ENCODE measurements around the gene DCXR. TPM values are rescaled to one million over a fixed set of nuclear protein-coding genes. Genes with fewer than 3 reads are reported as not detected.

DCXR gene
- total RNA-seq, 1 donor, result 29.3 TPM

DNA sequence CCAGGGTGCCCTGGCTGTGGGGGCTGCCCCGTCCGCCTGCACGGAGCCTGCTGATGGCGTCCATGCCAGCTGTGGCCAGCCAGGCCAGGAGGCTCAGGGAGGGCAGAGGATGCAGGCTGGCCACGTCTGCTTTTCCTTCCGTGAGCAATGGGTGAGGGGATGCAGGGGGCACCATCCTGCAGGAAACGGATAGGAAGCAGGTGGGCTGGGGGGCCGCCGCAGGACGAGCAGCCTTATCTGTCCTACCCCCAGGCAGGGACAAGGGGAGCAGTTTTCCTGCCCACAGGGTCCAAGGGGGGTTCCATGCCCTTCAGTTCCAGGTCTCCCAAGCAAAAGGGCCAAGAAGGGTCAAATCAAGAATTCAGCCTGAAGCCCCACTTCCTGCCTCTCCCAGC lies 21.4 kb upstream of the DCXR start:
- no peak for DNase-seq (ENCODE audit: low read depth)
- TF ChIP-seq, protein P1, sequence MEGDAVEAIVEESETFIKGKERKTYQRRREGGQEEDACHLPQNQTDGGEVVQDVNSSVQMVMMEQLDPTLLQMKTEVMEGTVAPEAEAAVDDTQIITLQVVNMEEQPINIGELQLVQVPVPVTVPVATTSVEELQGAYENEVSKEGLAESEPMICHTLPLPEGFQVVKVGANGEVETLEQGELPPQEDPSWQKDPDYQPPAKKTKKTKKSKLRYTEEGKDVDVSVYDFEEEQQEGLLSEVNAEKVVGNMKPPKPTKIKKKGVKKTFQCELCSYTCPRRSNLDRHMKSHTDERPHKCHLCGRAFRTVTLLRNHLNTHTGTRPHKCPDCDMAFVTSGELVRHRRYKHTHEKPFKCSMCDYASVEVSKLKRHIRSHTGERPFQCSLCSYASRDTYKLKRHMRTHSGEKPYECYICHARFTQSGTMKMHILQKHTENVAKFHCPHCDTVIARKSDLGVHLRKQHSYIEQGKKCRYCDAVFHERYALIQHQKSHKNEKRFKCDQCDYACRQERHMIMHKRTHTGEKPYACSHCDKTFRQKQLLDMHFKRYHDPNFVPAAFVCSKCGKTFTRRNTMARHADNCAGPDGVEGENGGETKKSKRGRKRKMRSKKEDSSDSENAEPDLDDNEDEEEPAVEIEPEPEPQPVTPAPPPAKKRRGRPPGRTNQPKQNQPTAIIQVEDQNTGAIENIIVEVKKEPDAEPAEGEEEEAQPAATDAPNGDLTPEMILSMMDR (IDR thresholded peaks at IDR 0.05; ENCODE audit: insufficient read depth, low read length), result no peak

DNA sequence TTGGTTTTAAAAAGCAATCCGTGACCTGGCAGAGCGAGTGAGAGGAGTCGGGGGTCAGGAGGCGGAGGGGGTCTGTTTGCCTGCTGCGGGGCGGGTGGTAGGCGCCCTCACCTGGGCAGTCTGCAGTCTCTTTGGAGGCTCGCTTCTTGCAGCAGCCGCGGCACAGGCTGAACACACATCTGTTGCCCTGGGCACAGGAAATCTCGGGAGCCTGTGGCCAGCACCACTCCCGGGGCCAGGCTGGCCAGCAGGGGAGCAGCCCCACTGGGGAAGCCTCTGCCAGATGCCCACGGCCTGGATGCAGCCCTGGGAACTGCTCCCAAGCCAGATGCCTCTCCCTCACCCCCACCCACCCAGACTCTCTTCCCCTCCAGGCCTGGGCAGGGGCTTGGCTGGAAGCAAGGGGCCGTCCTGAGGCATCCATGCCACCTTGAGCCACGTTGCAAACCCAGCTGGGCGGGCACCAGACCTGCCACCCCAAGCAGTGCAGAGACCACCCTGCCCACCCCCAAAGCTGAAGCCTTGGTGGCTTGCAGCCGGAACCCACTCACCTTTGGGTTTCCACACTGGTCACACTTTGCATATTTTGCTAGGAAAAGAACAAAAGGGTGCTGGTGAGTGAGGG lies 20.8 kb upstream of the DCXR start:
- TF ChIP-seq, protein P1 (IDR thresholded peaks at IDR 0.05; ENCODE audit: insufficient read depth, low read length), result no peak
- H3K4me3 ChIP-seq (ENCODE audit: low read depth, low read length), result no peak overlapping the region
- no peak for DNase-seq (ENCODE audit: low read depth)

More for the DNA sequence above, 21.4 kb upstream of the DCXR start:
- H3K4me3 ChIP-seq (ENCODE audit: low read depth, low read length), result no peak overlapping the region

DNA sequence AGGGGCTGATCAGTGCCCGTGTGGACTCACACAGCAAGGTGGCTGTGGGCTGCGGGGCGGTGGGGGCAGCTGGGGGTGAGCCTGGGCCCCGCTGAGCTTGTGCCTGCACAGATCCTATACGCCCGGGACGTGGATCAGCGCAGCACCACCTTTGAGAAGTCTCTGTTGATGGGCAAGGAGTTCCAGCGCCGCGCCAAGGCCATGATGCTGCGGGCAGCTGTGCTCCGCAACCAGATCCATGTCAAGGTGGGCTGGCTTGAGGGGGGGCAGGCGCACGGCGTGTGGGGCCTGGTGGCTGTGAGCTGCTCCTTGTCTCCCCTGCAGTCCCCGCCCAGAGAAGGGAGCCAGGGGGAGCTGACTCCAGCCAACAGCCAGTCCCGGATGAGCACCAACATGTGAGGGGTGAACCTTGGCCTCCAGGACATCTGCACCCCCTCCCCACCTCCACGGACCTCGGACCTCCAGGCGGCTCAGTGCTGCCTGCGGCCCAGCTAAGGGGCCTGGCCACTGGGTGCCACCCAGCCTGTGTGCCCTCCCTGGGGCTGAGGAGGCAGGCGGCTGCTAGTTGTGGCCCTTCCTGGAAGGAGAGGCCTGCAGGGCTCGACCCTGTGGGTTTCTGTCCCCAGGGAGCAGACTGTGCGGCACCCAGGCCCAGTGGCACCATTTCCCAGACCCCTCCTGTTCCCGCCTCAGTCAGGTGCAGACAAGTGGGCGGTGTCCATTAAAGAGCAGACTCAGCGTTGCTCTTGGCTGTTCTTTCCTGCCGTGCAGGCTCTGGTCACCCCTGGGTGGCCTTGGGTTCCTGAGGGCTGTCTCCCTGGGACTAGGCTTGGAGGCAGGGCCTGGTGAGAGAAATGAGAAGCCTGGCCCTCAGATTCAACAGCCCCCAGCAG lies 19.5 kb upstream of the DCXR start:
- DNase-seq (ENCODE audit: low read depth), result no peak
- TF ChIP-seq, protein P1 (IDR thresholded peaks at IDR 0.05; ENCODE audit: insufficient read depth, low read length), result no peak
- H3K4me3 ChIP-seq (ENCODE audit: low read depth, low read length), result no peak overlapping the region

DNA sequence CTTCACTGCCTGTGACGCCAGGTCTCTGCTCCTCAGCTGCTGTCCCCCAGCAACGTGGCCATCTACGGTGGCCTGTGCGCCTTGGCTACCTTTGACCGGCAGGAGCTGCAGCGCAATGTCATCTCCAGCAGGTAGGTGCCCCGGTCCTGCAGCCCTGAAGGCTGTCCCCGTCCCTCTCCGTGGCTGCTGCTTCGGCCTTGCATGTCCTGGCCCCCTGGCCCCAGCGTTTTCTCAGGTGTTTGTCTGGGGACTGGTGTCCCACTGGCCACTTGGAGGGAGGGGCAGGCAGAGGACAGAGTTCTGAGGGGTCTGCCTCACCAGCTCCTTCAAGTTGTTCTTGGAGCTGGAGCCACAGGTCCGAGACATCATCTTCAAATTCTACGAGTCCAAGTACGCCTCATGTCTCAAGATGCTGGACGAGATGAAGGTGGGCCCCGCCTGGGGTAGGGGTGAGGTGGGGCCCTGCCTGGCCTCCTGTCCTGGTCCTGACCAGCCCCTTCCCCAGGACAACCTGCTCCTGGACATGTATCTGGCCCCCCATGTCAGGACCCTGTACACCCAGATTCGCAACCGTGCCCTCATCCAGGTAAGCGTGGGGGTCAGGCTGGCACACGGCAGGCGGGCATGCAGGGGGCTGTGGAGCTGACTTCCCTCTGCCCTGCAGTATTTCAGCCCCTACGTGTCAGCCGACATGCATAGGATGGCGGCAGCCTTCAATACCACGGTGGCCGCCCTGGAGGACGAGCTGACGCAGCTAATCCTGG lies 18.6 kb upstream of the DCXR start:
- DNase-seq (ENCODE audit: low read depth), result no peak
- H3K4me3 ChIP-seq (ENCODE audit: low read depth, low read length), result no peak overlapping the region
- TF ChIP-seq, protein P1 (IDR thresholded peaks at IDR 0.05; ENCODE audit: insufficient read depth, low read length), result no peak

DNA sequence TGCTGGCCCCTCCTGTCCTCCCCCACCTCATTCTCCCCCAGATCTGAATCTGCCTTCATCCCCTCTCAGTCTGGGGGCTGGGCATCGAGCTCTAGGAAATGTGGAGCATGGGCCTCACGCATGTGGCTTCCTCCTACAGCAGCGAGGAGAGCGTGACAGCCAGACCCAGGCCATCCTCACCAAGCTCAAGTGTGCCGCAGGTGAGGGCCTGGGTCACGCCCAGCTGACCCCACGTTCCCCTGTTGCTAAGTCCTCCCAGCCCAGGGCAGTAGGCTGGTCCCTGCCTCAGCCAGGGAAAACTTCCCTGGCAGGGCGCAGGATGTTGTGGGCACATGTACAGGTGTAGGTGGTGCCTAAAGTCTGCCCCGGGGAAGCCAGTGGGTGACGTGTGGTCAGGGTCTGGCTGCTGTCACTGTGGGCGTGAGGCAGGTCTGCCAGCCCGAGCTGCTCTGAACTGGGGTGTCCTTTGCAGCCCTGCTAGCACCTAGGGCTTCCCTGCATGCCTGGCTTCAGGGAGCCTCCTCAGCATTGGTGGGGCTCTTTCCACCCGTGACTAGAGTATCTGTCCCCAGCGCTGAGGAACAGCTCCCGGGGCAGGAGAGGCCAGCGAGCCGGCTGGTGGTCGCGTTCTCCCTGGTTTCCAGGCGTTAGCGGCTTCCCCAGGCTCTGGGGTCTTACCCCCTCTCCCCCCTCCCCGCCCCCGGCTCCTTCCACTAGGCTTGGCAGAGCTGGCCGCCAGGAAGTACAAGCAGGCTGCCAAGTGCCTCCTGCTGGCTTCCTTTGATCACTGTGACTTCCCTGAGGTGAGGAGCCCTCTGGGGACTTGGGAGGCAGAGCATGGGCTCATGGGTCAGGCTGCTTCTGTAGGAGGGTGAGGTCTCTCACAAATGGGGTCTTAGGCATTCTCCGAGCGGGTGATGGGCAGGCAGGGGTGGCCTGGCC lies 17.8 kb upstream of the DCXR start:
- TF ChIP-seq, protein P1 (IDR thresholded peaks at IDR 0.05; ENCODE audit: insufficient read depth, low read length), result no peak
- H3K4me3 ChIP-seq (ENCODE audit: low read depth, low read length), result no peak overlapping the region
- DNase-seq (ENCODE audit: low read depth), result no peak
